GM18520 (cell line): ENCODE data around the gene SNAPC4.

Experiments used
- ATAC-seq: cut with Tn5 transposase; IDR thresholded peaks from one replicate; pipeline ENCODE4 v1.9.1; 2021; ENCODE audit not compliant: unreplicated experiment

Gene SNAPC4, protein sequence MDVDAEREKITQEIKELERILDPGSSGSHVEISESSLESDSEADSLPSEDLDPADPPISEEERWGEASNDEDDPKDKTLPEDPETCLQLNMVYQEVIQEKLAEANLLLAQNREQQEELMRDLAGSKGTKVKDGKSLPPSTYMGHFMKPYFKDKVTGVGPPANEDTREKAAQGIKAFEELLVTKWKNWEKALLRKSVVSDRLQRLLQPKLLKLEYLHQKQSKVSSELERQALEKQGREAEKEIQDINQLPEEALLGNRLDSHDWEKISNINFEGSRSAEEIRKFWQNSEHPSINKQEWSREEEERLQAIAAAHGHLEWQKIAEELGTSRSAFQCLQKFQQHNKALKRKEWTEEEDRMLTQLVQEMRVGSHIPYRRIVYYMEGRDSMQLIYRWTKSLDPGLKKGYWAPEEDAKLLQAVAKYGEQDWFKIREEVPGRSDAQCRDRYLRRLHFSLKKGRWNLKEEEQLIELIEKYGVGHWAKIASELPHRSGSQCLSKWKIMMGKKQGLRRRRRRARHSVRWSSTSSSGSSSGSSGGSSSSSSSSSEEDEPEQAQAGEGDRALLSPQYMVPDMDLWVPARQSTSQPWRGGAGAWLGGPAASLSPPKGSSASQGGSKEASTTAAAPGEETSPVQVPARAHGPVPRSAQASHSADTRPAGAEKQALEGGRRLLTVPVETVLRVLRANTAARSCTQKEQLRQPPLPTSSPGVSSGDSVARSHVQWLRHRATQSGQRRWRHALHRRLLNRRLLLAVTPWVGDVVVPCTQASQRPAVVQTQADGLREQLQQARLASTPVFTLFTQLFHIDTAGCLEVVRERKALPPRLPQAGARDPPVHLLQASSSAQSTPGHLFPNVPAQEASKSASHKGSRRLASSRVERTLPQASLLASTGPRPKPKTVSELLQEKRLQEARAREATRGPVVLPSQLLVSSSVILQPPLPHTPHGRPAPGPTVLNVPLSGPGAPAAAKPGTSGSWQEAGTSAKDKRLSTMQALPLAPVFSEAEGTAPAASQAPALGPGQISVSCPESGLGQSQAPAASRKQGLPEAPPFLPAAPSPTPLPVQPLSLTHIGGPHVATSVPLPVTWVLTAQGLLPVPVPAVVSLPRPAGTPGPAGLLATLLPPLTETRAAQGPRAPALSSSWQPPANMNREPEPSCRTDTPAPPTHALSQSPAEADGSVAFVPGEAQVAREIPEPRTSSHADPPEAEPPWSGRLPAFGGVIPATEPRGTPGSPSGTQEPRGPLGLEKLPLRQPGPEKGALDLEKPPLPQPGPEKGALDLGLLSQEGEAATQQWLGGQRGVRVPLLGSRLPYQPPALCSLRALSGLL (N-terminal part only)

DNA sequence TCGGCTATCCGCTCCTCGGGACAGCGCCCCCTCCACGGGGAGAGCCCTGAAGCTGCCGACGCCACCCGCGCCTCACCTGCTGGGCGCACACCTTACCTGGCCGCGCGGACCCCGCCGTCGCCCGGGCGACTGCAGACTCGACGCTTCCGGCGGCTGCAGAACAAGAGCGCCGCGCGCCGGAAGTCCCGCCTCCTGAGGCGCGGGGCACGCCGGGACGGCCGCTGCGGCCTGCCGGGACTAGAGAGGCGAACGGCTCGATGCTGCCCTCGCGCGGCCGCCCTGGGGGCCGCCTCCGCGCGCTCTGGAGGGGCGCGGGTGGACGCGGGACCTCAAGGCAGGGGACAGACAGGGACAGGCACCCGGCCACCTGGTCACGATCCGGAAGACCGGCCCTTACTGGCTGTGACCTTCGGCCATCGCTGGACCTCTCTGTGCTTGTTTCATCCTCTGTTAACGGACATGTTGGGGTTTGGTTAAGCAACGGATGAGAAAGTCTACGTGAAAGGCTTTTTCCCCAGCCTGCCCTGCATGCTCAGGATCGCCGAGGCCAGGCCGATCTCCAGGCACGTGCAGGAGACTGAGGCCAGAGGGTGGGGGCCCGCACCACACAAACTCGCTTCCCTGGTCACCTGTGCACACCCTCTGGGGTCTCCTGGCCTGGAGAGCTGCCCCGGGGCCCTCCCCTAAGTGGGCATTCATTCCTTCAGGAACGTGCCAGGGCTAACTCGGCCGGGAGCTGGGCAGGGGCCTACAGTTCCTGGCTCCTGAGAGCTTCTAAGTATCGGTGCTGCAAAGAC is at the start of gene SNAPC4:
Gene SNAPC4 (minus strand): TSS at position 133 of the 797 bp plus-strand sequence. CDS start 1,742 bp downstream, outside the sequence.
- ATAC-seq = peak; percentile 63

DNA sequence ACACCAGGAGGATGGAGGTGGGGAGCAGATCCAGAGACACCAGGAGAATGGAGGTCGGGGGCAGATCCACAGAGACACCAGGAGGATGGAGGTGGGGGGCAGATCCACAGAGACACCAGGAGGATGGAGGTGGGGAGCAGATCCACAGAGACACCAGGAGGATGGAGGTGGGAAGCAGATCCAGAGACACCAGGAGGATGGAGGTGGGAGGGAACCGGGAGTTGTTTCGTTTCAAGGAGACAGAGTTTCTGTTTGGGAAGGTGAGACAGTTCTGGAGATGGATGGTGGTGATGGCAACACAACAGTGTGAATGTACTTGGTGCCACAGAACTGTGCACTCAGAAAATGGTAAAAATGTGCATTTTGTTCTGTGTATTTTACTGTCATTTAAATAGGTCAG is 48.7 kb upstream of the SNAPC4 start:
- ATAC-seq = no peak

DNA sequence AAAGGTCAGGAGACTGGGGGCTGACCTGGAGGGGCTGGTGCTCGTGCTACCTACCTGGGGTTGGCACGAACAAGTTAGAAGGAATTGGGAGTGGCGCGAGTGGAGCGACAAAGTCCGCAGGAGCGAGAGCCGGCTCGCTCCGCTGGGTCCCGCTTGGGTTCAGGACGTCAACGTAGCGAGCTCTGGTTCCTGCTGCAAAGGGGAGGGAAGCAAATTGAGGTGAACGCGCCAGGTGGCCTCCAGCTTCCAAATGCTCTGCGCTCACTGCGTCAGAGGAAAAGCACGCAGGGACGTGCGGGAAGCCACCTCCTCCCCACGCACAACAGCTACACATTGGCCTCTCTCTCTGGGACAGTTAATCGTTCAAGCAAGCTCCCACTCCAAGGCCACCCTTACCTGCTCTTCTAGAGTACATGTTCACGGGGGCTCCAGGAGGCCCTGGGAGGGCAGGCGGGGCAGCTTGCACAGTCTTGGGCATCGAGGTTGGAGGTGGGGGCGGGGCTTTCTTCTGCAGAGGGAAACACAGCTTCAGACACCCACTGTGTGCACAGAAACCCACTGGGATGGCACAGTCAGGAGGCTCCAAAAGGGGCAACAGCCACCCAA is 47.3 kb upstream of the SNAPC4 start:
- ATAC-seq = no peak

DNA sequence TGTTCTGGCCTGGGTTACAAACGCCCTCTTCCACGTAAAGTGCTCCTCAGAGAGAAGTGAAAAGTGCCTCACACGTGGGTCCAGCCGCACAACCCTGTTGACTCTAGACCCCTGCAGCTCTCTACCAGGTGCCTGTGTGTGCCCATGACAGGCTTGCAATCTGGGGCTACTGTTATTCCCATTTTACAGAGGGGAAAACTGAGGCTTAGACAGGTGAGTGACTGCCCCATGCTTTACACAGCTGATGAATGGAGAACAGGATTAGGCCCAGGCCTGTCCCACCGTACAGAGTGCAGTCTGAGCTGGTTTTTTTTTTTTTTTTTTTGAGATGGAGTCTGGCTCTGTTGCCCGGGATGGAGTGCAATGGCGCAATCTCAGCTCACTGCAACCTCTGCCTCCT is 45.8 kb upstream of the SNAPC4 start:
- no peak for ATAC-seq

DNA sequence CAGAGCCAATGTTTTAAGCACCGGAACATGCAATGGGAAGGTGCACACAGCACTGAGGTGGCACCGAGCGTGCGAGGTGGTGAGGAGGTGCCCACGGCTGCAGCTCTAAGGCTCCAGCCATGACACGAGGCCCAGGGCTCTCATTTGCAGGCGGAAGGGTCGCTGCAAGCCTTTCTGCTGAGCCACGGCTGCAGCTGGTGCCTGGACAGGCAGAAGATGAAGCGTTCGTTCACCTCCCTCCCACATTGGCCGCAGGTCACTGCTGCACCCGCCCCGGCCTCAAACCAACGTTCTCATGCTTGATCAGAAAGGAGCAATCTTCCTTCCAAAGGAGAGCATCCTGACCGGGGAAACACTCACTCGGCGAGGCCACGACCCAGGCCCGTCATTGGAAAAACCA is 44.1 kb upstream of the SNAPC4 start:
- no peak for ATAC-seq

DNA sequence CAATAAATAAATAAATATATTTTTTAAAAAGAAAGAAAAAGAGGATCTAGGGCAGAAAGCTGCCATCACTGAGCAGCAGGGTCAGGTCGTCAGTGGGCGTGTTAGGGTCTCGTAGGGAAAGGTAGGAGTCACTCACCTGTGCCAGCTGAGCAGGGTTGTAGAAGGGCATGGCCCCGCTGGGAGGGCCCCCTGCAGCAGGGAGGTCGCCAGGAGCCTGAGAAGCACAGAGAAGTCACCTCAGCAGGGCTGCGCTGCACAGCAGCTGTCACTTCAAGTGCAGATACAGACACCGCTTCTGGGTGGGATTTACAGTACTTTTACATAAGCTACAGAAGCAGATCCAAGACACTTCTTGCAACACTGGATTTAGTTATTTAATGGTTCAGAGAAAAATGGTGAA is 43.7 kb upstream of the SNAPC4 start:
- ATAC-seq = no peak

DNA sequence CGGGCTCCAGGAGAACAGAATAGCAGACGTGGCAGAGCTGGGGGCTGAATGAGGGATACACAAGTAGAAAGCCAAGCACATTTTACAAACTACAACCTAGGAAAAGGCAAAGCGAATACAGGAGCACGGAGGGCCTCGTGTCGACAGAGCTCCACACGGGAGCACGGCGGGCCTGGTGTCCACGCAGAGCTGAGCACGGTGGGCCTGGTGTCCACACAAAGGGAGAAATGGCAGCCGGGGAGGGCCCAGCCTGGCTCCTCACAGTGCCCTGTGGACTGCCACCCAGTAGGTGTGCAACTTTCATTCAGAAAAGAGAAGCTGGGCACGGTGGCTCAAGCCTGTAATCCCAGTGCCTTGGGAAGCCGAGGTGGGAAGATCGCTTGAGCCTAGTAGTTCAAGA is 43.1 kb upstream of the SNAPC4 start:
- no peak for ATAC-seq

DNA sequence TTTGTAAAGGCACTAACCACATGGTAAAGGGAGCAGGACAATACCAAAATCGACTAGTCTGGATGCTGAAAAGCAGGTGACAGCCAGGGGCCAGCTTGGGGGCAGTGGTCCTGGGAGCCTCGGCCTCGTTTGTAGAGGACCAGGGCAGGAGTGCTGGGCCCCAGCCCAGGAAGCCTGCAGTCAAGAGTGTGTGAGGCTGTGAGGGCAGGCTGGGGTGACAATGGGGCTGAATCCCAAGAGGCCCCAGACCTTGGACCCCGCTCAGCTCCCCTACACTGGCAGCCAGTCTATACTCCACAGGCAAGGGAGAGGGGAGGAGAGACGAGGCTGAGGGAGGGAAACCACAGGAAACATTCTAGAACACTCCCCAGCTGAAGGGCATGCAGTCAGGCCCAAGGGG is 42.3 kb upstream of the SNAPC4 start:
- ATAC-seq = no peak

DNA sequence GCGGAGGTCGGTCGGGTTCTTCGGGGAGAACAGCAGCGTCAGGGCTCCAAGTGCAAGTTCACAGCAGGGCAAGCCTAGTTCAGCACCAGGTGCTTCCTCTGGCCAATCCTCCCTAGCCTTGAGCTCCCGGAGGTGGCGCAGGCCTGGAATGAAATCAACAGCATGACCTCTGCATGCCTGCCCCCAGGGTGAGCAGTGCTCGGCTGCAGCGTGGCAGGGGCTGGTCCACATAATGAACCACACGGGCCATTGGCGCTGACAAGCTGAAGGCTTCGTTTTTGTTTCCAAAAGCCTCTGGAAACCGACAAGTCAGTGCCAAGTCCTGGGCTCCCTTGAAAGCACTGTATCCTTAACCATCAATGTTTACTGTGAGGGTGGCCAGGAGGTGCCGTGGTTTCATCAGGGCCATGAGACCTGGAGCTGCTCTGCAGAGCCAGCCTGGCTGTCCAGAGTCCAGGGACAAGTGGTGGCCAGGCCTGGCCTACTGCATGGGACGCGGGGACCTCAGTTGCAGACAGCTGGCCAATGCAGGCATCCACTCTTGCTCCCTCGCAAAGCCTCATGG is 41.8 kb upstream of the SNAPC4 start:
- no peak for ATAC-seq

DNA sequence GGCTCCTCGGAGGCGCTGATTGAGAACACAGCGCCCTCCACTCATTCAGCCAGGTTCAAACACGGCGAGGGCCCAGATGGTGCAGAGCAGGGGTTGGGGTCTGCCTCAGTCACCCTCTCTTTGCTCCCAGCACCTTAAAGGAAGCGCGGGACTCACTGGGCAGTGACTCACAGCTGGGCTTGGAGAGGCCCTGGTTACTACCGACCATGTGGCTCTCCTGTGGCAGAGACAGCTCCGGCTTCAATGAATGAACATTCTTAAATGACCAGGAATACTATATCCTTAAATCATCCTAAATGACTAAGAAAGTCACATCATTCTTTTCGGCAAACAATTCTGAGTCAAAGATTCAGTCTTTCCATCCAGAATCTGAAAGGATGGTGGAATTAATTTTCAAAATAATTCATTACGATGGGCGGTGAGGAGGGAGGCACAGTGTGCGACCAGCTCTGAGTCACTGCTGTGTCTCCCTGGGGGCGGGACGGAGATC is 41.3 kb upstream of the SNAPC4 start:
- no peak for ATAC-seq

DNA sequence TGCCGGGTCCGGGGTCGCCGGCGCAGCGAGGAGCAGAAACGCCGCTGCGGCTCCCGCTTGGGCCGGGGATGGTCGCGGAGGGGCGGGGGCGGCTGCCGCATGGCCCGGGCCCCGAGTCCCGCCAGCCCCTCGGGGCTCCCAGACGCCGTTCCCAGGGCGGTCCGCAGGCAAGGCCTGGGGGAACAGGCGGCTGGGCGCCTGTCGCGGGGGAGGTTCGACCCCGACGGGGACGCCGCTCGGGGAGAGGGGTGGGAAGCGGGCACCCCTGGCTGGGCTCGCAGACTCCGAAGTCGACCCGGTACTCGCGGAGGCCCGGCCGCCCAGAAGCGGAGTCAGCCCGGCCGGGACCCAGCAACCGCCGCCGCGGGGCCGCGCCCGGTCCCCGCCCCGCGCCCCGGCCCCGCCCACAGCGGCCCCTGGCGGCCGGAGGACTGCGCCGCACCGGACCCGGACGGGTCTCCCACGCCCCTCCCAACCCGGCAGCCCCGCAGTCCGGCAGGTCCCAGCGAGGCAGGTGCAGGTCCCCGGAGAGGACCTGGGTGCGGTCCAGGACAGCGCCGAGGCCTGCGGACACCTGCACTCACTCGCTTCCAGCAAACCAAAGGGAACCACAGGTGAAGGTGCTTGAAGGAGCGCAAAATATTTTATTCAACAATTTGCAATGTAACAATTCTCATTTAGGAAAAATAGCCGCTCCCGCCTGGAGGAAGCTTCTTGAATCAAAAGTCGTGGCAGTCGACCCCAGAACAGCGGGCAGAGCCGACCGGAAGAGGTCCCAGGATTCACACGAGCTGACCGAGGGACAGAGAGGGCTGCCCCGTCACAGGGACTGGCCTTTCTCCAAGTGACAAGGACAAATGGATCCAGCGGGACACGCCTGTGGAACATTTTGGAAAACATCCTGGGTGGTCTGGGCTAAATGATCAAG is 39.8 kb upstream of the SNAPC4 start, which contains the start of gene INPP5E:
Gene INPP5E (minus strand): TSS at position 365 of the 928 bp plus-strand sequence. CDS start 426 bp downstream, outside the sequence.
- ATAC-seq = peak; percentile 47

DNA sequence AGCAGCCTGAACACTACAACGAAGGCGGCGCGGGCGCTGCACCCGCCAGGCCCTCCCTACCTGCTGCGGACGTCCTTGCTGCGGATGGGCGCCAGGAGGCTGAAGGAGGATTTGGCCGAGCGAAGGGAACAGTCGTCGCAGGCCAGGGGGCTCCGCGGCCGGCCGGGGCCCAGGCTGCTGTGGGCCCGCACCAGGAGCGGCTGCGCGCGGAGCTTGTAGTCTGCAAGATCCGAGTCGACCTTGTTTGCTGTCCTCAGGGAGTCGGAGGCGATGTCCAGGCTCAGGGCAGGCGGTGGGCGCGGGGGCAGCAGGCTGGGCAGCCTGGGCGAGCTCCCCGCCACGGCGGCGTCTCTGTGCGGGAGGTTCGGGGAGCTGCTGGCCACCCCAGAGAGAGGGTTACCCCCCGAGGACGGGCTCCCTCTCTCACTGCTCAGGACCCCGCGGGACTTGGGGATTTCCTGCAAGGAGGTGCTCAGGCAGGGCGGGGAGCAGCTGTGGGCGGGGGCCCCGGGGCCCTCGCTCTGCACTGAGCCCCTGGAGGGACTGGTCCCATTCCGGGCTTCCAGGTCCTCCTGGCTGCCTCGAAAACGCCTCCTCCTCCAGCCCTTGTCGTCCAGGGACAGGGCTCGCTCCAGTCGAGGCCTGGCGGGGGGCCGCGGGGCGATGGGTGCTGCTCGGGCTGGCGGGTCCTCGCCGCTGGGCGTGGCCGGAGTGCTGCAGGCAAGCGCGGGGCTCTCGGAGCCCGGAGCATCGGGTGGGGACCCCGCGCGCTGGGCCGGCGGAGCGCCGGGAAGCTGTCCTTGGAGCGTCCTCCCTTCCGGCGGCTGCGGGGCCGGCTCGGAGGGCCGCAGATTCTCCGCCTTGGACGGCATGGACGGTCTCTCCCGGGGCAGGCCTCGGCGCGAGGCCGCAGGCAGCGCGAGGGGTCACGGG is 38.8 kb upstream of the SNAPC4 start:
- peak; percentile 27 for ATAC-seq

DNA sequence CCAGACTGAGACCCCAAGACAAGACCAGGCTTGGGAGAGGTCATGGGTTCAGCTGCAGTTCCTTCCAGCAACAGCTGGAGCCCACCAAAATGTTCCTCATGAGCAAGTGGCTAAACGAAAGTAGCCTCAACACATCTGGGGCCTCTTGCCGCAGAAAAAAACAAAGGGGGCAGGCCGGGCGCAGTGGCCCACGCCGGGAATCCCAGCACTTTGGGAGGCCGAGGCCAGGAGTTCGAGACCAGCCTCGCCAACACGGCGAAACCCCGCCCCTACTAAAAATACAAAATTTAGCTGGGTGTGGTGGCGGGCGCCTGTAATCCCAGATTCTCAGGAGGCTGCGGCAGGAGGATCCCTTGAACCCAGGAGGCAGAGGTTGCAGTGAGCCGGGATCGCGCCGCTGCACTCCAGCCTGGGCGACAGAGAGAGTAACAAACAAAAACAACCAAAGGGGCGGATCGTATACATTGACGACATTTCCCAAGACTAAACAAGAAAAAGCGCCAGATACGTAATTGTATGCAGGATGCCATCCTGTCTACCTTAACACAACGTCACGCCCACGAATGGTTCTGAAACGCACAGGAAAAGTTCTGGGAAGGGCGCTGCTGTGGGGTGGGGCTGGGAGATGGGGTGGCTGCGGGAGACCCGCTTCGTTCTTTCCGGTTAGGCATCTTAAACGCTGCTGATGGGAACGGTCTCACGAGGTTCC is 38.0 kb upstream of the SNAPC4 start:
- ATAC-seq = no peak

DNA sequence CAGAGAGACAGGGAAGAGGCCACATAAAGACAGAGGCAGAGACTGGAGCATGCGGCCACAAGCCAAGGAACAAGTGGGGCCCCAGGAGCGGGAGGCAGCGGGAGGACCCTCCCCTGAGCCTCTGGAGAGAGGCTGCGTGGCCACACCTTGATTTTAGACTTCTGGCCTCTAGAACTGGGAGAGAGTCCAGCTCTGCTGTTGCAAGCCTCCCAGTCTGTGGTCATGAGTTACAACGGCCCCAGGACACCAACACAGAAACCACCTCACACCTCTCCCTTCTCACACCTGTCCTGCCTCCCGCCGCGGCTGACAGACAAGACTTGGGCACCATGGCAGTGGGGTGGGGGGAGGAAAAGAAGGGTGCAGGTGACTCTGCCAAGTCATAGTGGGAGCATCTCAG is 37.5 kb upstream of the SNAPC4 start:
- no peak for ATAC-seq

DNA sequence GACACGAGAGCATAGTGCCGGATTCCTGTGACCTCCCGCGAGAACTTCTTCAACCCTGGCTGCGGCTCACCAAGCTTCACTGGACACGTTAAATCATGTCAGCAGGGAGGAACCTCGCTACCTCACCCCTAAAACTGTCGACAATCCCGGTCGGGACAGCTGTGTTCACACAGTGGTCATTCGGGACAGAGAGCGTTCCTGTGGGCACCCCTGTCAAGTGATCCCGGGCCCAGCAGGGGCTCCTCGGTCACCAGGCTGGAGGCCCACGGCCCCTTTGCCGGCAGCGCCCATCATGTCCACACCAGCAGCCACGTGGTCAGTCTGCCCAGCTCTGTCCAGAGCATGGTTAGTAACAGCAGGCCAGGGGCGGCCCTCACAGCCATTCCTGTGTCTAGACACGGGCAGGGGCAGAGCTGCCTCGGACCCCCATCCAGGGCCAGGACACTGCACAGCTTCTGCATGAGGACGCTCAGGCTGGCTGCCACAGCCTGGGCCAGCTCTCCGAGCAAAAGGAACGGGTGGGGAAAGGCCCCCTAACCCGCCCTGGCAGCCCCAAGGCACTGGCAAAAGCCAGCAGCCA is 36.2 kb upstream of the SNAPC4 start:
- no peak for ATAC-seq

DNA sequence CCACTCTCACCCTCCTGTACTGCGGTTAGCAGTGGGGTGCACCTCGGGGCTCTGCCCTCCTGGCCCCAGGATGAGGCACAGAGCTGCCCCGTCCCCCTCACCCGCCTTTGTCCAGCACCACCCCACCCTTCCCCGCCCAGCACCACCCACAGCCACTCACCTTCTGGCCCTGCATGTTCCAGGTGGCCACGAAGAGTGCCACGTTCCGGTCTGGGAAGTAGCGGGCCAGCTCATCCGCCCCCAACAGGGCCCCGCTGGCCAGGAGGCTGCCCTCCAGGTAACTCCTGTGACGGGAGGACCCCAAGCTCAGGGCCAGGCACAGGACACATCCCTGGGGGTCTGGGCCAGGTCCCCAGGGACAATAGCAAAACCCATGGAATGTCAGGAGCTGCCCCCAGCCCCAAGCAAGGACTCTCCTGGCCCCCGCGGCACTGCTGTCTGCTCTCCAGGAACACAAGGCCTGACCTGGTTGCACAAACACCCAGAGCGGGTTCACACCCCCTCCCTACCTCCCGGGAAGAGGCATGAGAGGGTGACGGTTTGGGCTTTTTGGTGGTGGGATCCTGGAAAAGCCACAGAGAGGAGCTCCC is 34.7 kb upstream of the SNAPC4 start:
- ATAC-seq = no peak
